ENCODE data around the gene HTR2B. TPM values are rescaled to one million over a fixed set of nuclear protein-coding genes. Genes with fewer than 3 reads are reported as not detected.
A peak's percentile ranks its signal among the peaks of the same experiment; 100 is the strongest.
"Not testable (repeated sequence)": the region's sequence is repeated elsewhere in the genome, so short reads cannot be mapped to it uniquely, and the experiment has no call there.

Gene HTR2B
- total RNA-seq, 1 donor from 2014 or later, result 4.2 TPM

- DNase-seq (ENCODE audit: low read depth, low spot score), result no peak
Measured at GRCh38 chr2:231133365-231134099, 8.7 kb upstream of the HTR2B start.

GRCh38 chr2:231132129-231132528, 7.3 kb upstream of the HTR2B start:
- peak; percentile 46 for DNase-seq (ENCODE audit: low read depth, low spot score)

DNA sequence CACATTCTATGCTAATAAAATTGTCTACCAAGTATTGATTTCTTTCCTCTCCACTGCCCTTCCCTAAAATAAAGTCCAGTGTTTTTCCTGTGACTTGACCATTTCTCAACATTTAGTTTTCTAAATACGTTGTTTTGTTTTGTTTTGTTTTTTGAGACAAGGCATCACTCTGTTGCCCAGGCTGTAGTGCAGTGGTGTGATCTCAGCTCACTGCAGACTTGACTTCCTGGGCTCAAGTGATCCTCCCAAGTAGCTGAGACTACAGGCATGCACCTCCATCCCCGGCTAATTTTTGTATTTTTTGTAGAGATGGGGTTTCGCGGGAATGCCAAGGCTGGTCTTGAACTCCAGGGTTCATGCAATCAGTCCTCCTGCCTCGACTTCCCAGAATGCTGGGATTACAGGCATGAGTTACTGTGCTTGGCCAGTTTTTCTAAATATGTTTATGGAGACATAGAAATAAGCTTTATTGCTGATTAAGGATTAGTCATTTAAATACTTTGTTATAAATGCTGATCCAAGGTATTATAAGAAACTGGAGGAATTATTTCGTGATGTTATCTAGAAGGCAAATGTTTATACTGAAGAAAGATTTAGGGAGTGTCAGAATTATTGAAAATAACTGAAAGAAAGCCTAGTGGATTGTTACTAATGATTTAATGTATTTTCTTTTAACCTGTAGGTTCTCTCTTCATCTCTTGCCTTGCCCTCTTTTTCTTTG, 5.7 kb upstream of the HTR2B start:
- DNase-seq (ENCODE audit: low read depth, low spot score), result no peak

- no peak for DNase-seq (ENCODE audit: low read depth, low spot score)
Measured at GRCh38 chr2:231129216-231129615, 4.4 kb upstream of the HTR2B start.

DNA sequence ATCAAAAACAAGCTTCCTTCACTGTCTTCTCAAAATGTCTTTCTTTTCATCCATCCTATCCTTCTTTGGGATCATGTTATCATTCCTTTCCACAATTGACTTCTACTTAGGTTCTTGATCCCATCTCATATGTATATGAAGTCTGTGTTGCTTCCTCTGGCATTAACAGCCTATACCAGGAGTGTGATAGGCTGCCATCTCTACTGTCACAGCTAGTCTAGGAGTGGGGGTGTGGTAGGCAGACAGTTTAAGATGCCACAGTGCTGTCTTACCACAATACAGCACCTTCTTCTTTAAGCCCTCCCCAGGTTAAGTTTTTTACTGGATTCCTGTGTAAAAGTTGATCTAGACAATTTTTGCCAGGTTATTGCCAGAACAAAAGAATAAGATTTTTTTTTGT, 3.7 kb upstream of the HTR2B start:
- DNase-seq (ENCODE audit: low read depth, low spot score), result no peak

DNA sequence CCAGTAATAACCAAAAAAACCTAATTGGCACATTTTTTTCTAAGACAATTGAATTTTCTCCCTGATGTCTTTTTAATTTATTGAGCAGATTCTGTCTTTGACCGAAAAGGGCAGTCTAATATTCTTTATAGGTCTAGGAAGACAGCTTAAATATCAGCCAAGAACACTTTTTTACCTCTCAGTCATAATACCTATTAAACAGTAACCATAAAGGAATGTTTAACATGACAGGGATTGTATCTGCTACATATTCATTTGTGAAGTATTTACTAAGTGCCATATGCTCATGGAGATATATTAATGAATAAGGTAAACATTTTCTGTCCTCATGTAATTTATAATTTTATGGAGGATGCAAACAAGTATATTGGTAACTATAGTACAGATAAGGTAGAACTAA, 3.1 kb upstream of the HTR2B start:
- DNase-seq (ENCODE audit: low read depth, low spot score), result no peak

GRCh38 chr2:231127480-231127879, 2.6 kb upstream of the HTR2B start:
- DNase-seq (ENCODE audit: low read depth, low spot score), result no peak

DNA sequence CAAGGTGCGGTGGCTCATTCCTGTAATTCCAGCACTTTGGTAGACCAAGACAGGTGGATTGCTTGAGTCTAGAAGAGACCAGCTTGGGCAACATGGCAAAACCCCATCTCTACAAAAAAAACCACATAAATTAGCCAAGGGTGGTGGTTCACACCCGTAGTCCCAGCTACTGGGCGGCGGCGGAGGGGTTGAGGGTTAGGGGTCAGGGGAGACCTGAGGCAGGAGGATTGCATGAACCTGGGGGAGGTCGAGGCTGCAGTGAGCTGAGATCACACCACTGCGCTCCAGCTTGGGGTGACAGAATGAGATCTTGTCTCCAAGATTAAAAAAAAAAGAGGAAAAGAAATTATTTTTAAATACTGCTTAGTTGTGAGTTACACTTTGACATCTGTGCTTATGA, 1.3 kb upstream of the HTR2B start:
- DNase-seq (ENCODE audit: low read depth, low spot score), result no peak

DNA sequence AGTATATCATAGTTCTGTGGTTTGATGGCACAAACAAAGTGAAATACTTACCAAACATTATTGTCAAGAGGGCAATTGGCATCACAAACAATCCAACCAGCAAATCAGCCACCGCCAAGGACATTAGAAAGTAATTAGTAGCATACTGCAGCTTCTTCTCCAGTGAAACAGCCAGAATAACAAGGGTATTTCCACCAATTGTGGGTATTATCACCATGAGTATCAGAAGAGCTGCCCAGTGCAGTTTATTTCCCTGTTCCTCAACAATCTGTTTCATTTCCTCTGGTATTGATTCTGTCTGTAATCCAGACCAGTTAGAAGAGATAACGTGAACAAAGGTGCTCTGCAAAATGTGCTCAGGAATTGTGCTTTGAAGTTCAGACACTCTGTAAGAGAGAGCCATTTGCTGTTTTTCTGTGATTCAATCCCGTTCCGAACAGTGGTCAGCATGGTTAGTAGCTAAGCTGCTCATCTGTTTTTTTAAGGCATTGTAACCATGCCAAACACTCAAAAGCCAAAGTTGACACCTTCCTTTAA, 1.4 kb downstream of the HTR2B start:
- DNase-seq (ENCODE audit: low read depth, low spot score), result peak; percentile 4

DNA sequence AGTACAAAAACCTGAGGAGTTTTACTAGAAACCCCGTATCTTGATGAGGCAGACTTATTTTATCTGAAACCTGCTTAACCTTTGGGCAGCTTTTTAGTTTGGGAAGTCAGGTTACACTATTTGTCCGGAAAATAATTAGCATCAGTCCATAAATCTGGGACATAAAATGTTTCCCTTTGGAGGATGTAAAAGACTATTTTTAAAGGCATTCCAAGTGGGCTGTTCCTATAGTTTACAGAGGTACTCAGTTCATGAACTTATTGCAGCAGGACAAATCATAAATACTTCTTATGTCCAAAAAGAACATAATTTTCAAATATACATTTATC, 6.3 kb downstream of the HTR2B start:
- no peak for DNase-seq (ENCODE audit: low read depth, low spot score)

GRCh38 chr2:231117922-231118613, 6.8 kb downstream of the HTR2B start:
- DNase-seq (ENCODE audit: low read depth, low spot score), result no peak

- DNase-seq (ENCODE audit: low read depth, low spot score), result no peak
Measured at GRCh38 chr2:231117148-231117547, 7.7 kb downstream of the HTR2B start.

DNA sequence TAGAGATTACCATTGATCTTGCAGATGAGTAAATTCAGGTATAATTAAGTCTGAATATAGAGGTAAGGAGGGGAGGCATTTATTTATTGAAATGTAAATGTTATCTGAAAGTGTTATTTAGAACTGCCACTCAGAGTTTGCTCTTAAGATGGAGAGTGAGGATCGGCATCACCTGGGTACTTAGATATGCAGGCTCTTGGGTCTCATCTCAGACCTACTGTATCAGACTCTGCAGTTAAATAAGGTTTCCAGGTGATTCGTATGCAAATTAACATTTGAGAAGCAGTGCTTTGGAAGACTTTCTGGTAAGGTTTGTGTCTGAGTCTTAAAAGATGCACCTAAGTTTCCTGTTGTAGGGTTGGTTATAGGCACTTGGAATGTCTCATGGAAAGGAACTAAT, 9.2 kb downstream of the HTR2B start:
- no peak for DNase-seq (ENCODE audit: low read depth, low spot score)

GRCh38 chr2:231113489-231113888, 11.4 kb downstream of the HTR2B start:
- DNase-seq (ENCODE audit: low read depth, low spot score), result no peak

- no peak for DNase-seq (ENCODE audit: low read depth, low spot score)
Measured at GRCh38 chr2:231111987-231112386, 12.9 kb downstream of the HTR2B start.

GRCh38 chr2:231110551-231110950, 14.3 kb downstream of the HTR2B start:
- peak; percentile 36 for DNase-seq (ENCODE audit: low read depth, low spot score)

GRCh38 chr2:231104115-231104713, 20.6 kb downstream of the HTR2B start:
- DNase-seq (ENCODE audit: low read depth, low spot score), result peak; percentile 26

- no peak for DNase-seq (ENCODE audit: low read depth, low spot score)
Measured at GRCh38 chr2:231102772-231103171, 22.1 kb downstream of the HTR2B start.

GRCh38 chr2:231100990-231101389, 23.9 kb downstream of the HTR2B start:
- no peak for DNase-seq (ENCODE audit: low read depth, low spot score)

- not testable (repeated sequence) for DNase-seq (ENCODE audit: low read depth, low spot score)
Measured at GRCh38 chr2:231100321-231100720, 24.5 kb downstream of the HTR2B start.

GRCh38 chr2:231099918-231100317, 24.9 kb downstream of the HTR2B start:
- DNase-seq (ENCODE audit: low read depth, low spot score), result no peak

All from pulmonary artery endothelial cell (primary cell).